ENCODE measurements around the gene LRRD1. TPM values are rescaled to one million over a fixed set of nuclear protein-coding genes. Genes with fewer than 3 reads are reported as not detected.
"Not testable (repeated sequence)": the region's sequence is repeated elsewhere in the genome, so short reads cannot be mapped to it uniquely, and the experiment has no call there.

LRRD1 gene
- total and polyA plus RNA-seq, 12 donors: 0.08 to 0.18 (median 0.12) TPM; not detected in 8

- TF ChIP-seq CTCF (IDR thresholded peaks at IDR 0.05): no peak
- Histone ChIP-seq H3K27ac (no peak overlapping the region), H3K27me3 (no peaks in the 10 kb centered on the region), H3K4me3 (no peak overlapping the region), H3K9me3 (no peaks in the 10 kb centered on the region), H3K36me3 (peaks cover 0 to 100% (median 42%) of the 10 kb centered on the region in 9 donors), H3K4me1 (peaks cover 0 to 11% (median 0%) of the 10 kb centered on the region in 9 donors)
- DNase-seq (no peak), ATAC-seq (no peak)
- WGBS, 2 donors: 96 to 97% methylated on average over 8 of the region's 8 CpGs
- intact Hi-C loops (cut with DNase I): loop anchor here in 2 of 10 donors (10.0 kb wide), 2 partner anchors 106 to 116 kb away; no protein-coding TSS in a partner anchor
Observed at GRCh38 chr7:92108821-92109220, 70.1 kb downstream of the LRRD1 start.

DNA sequence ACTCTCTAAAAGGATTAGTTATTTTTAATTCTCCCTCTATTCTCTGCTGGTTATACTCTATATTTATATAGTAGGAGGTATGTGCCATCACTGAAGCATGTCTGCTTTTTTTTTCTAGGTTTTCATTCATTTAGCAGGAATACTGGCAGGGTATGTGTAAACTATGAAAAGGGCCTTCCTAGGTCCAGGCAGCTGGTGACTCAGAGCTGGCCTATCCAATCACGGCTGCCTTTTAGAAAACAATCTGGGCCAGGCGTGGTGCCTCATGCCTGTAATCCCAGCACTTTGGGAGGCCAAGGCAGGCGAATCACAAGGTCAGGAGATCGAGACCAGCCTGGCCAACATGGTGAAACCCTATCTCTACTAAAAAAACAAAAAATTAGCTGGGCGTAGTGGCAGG, 76.1 kb downstream of the LRRD1 start:
- H3K9me3 ChIP-seq, DNase-seq, H3K4me1 ChIP-seq, H3K27ac ChIP-seq, H3K4me3 ChIP-seq, H3K27me3 ChIP-seq, ATAC-seq: not testable (repeated sequence)
- 95 to 99% methylated on average over 5 of the region's 5 CpGs for WGBS, 2 donors
- intact Hi-C loops (cut with DNase I): loop anchor here in 2 of 10 donors (10.0 kb wide), 2 partner anchors 112 to 122 kb away; no protein-coding TSS in a partner anchor
- H3K36me3 ChIP-seq: peaks cover 0 to 100% (median 77%) of the 10 kb centered on the region in 9 donors

- no peak for TF ChIP-seq CTCF (IDR thresholded peaks at IDR 0.05)
Observed at GRCh38 chr7:92100534-92100933, 78.4 kb downstream of the LRRD1 start.

DNA sequence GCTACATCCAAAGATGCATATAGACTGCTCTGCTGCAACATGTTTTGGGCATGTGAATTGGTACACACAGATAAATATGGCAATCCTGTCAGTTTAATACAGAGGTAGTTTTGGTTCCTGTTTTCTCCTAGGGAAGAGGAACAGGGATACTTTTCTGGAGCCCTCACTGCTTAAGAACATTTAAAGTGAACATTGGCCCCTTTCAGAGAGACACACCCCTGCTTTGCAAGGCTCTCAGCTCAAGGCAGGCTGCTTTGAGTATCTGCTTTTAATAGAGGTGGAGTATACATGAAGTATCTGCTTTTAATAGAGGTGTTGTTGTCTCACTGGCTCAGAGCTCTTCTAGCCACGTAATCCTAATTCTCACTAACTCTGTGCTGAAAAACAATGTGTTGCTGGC, 83.6 kb downstream of the LRRD1 start:
- no peak overlapping the region for H3K4me3 ChIP-seq
- H3K36me3 ChIP-seq: peaks cover 0 to 100% (median 62%) of the 10 kb centered on the region in 9 donors
- no peak for ATAC-seq
- H3K4me1 ChIP-seq: no peaks in the 10 kb centered on the region
- 44 to 67% methylated on average over 1 of the region's 1 CpG for WGBS, 2 donors
- no peak for DNase-seq
- no peaks in the 10 kb centered on the region for H3K27me3 ChIP-seq
- intact Hi-C loops (cut with DNase I): loop anchor here in 1 of 10 donors (10.0 kb wide), 1 partner anchor 139 kb away; no protein-coding TSS in a partner anchor
- H3K27ac ChIP-seq: no peak overlapping the region
- H3K9me3 ChIP-seq: no peaks in the 10 kb centered on the region
- no peak for TF ChIP-seq CTCF (IDR thresholded peaks at IDR 0.05)

More at GRCh38 chr7:92100534-92100933, 78.4 kb downstream of the LRRD1 start:
- no peaks in the 10 kb centered on the region for H3K27me3 ChIP-seq
- no peaks in the 10 kb centered on the region for H3K4me1 ChIP-seq
- 99 to 100% methylated on average over 1 of the region's 1 CpG for WGBS, 2 donors
- DNase-seq (no peak), ATAC-seq (no peak)
- intact Hi-C loops (cut with DNase I): loop anchor here in 2 of 10 donors (10.0 kb wide), 2 partner anchors 114 to 124 kb away; no protein-coding TSS in a partner anchor
- no peak overlapping the region for H3K27ac ChIP-seq
- H3K4me3 ChIP-seq: no peak overlapping the region
- peaks cover 0 to 100% (median 86%) of the 10 kb centered on the region in 9 donors for H3K36me3 ChIP-seq
- H3K9me3 ChIP-seq: no peaks in the 10 kb centered on the region

Small RNAs within 50 kb of the gene (microRNA-seq; reads per million reads assigned to microRNA genes)
- gene MIR1285-1: 0 reads per million in 2 donors

Other genes with a start within 250 kb of the LRRD1 start
- 10 to 100 TPM; 35.8 to 62.3 (median 49.7) TPM for gene AKAP9, start 238.3 kb downstream of the LRRD1 start, total RNA-seq
- gene AKAP9, start 238.3 kb downstream of the LRRD1 start, polyA plus RNA-seq: 10 to 100 TPM in 1 of 2 donors, 1 to 10 TPM in 1; 5.9 to 34.4 TPM
- gene CYP51A1, start 44.7 kb downstream of the LRRD1 start, total RNA-seq: 10 to 100 TPM; 20.3 to 45.5 (median 27.0) TPM
- gene CYP51A1, start 44.7 kb downstream of the LRRD1 start, polyA plus RNA-seq: 10 to 100 TPM in 1 of 2 donors, 1 to 10 TPM in 1; 5.8 to 22.1 TPM
- 10 to 100 TPM; 21.9 to 40.8 (median 32.1) TPM for gene KRIT1, start 66.8 kb upstream of the LRRD1 start, total RNA-seq
- 10 to 100 TPM; 12.0 to 18.6 TPM for gene KRIT1, start 66.8 kb upstream of the LRRD1 start, polyA plus RNA-seq
- gene ANKIB1, start 66.8 kb upstream of the LRRD1 start, total RNA-seq: 10 to 100 TPM; 28.7 to 71.0 (median 45.7) TPM
- 10 to 100 TPM in 1 of 2 donors, 1 to 10 TPM in 1; 5.5 to 11.2 TPM for gene ANKIB1, start 66.8 kb upstream of the LRRD1 start, polyA plus RNA-seq

Data from heart right ventricle (tissue), 16 donors.